Suprapubic skin (tissue), 3 donors: ENCODE measurements around the gene NDUFC2.

Experiments
- POLR2AphosphoS5 ChIP-seq, 3 donors: sonication (generic); formaldehyde crosslinking; IDR thresholded peaks; one replicate each; pipeline ENCODE4 v1.6.1; 2017; ENCODE audit warnings: antibody characterized with exemption in 3 of 3
- TF ChIP-seq, protein P1 (sequence below), 2 donors: fragments of 200-600 bp in 1 of 2; fragments of 450-650 bp in 1 of 2; sonication (generic) in 1 of 2; IDR thresholded peaks; one replicate each; pipeline ENCODE4 v1.5.1; 2016 to 2019; ENCODE audit warnings: antibody characterized with exemption in 2 of 2, mild to moderate bottlenecking in 1 of 2, moderate library complexity in 1 of 2

DNA sequence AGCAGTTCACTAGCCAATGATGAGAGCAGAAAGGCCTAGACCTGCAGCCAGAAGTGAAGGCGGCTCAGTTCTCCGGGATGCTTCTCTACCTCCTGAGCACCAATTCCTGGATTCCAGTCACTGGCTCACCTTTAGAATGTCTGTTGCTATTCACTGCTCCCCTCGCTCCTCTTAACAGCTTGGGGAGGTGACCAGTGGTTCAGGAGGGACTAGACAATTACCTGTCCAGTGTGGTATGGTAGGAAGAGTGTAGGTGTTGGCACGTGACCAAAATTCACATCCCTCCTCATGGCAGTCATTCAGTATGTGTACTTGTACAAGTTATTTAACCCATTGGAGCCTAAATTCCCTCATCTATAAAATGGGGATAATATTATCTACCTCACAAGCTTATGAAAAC is 12.0 kb downstream of the NDUFC2 start:
- TF ChIP-seq, protein P1, sequence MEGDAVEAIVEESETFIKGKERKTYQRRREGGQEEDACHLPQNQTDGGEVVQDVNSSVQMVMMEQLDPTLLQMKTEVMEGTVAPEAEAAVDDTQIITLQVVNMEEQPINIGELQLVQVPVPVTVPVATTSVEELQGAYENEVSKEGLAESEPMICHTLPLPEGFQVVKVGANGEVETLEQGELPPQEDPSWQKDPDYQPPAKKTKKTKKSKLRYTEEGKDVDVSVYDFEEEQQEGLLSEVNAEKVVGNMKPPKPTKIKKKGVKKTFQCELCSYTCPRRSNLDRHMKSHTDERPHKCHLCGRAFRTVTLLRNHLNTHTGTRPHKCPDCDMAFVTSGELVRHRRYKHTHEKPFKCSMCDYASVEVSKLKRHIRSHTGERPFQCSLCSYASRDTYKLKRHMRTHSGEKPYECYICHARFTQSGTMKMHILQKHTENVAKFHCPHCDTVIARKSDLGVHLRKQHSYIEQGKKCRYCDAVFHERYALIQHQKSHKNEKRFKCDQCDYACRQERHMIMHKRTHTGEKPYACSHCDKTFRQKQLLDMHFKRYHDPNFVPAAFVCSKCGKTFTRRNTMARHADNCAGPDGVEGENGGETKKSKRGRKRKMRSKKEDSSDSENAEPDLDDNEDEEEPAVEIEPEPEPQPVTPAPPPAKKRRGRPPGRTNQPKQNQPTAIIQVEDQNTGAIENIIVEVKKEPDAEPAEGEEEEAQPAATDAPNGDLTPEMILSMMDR (IDR thresholded peaks at IDR 0.05): no peak
- no peak for TF ChIP-seq POLR2AphosphoS5 (IDR thresholded peaks at IDR 0.05)
